HG03575 (cell line): ENCODE measurements around the gene ZDHHC23.

Experiments used
- ATAC-seq: cut with Tn5 transposase; IDR thresholded peaks from one replicate; pipeline ENCODE4 v1.9.1; 2021; ENCODE audit not compliant: unreplicated experiment, insufficient number of reproducible peaks, low FRiP score; ENCODE audit errors: extremely low read depth

Gene ZDHHC23

GRCh38 chr3:113947372-113948014 is at the start of gene ZDHHC23:
Gene ZDHHC23 (plus strand): TSS chr3:113948013. CDS start chr3:113948803, 790 bp downstream.
- no peak for ATAC-seq

- ATAC-seq, result no peak
Measured at GRCh38 chr3:113898892-113899291, 48.9 kb upstream of the ZDHHC23 start.

GRCh38 chr3:113906568-113907140 is 41.2 kb upstream of the ZDHHC23 start:
- ATAC-seq, result no peak

- ATAC-seq, result no peak
Measured at GRCh38 chr3:113908133-113908532, 39.7 kb upstream of the ZDHHC23 start.

- no peak for ATAC-seq
Measured at GRCh38 chr3:113910966-113911365, 36.8 kb upstream of the ZDHHC23 start.

GRCh38 chr3:113912552-113913236 is 35.1 kb upstream of the ZDHHC23 start:
- peak; percentile 90 for ATAC-seq

GRCh38 chr3:113914646-113915045 is 33.2 kb upstream of the ZDHHC23 start:
- ATAC-seq, result no peak

GRCh38 chr3:113927556-113927955 is 20.3 kb upstream of the ZDHHC23 start:
- no peak for ATAC-seq

GRCh38 chr3:113946831-113947230 is 982 bp upstream of the ZDHHC23 start:
- ATAC-seq, result no peak

- no peak for ATAC-seq
Measured at GRCh38 chr3:113948015-113948917, 453 bp downstream of the ZDHHC23 start.

GRCh38 chr3:113952921-113953320 is 5.1 kb downstream of the ZDHHC23 start:
- no peak for ATAC-seq

GRCh38 chr3:113953677-113954076 is 5.9 kb downstream of the ZDHHC23 start:
- no peak for ATAC-seq

GRCh38 chr3:113954091-113954685 is 6.4 kb downstream of the ZDHHC23 start:
- no peak for ATAC-seq

GRCh38 chr3:113963879-113964278 is 16.1 kb downstream of the ZDHHC23 start:
- no peak for ATAC-seq

- ATAC-seq, result no peak
Measured at GRCh38 chr3:113966172-113966571, 18.4 kb downstream of the ZDHHC23 start.

- no peak for ATAC-seq
Measured at GRCh38 chr3:113968986-113969385, 21.2 kb downstream of the ZDHHC23 start.

- ATAC-seq, result no peak
Measured at GRCh38 chr3:113977822-113978221, 30.0 kb downstream of the ZDHHC23 start.

GRCh38 chr3:113979916-113980315 is 32.1 kb downstream of the ZDHHC23 start:
- ATAC-seq, result no peak

GRCh38 chr3:113981803-113982202 is 34.0 kb downstream of the ZDHHC23 start:
- ATAC-seq, result no peak
